ENCODE measurements around the gene ATP2C2. TPM values are rescaled to one million over a fixed set of nuclear protein-coding genes. Genes with fewer than 3 reads are reported as not detected.

Gene ATP2C2
- total and polyA plus RNA-seq, 2 experiments from 2014 or later, result 2.1 TPM

- H3K79me2 ChIP-seq (replicated peaks; ENCODE audit: insufficient read depth), result no peaks in the 10 kb centered on the region
- no peaks in the 10 kb centered on the region for H3K4me1 Mint-ChIP-seq
- H3K27me3 Mint-ChIP-seq (ENCODE audit: insufficient read depth, low read depth, poor library complexity), result peaks cover 4% of the 10 kb centered on the region
- DNase-seq (ENCODE audit: low spot score) (no peak), ATAC-seq (no peak)
- no peak overlapping the region for H3K27ac ChIP-seq (ENCODE audit: low read depth)
- no peaks in the 10 kb centered on the region for H4K20me1 ChIP-seq (replicated peaks; ENCODE audit: insufficient read depth)
- H3K9me2 ChIP-seq (ENCODE audit: insufficient read depth), result 0 out of 2 replicates have a peak, but pooled peaks cover 5% of the 10 kb centered on the region
- H3F3A ChIP-seq (replicated peaks; ENCODE audit: low read depth), result no peaks in the 10 kb centered on the region
- no peak overlapping the region for H2AFZ ChIP-seq
- TF ChIP-seq POLR2AphosphoS5 (IDR thresholded peaks at IDR 0.05; ENCODE audit: low read depth), result no peak
- TF ChIP-seq, protein P1, sequence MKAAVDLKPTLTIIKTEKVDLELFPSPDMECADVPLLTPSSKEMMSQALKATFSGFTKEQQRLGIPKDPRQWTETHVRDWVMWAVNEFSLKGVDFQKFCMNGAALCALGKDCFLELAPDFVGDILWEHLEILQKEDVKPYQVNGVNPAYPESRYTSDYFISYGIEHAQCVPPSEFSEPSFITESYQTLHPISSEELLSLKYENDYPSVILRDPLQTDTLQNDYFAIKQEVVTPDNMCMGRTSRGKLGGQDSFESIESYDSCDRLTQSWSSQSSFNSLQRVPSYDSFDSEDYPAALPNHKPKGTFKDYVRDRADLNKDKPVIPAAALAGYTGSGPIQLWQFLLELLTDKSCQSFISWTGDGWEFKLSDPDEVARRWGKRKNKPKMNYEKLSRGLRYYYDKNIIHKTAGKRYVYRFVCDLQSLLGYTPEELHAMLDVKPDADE (IDR thresholded peaks at IDR 0.05), result no peak
- TF ChIP-seq CREB1 (CRISPR knock-in tag; IDR thresholded peaks at IDR 0.05; ENCODE audit: low read depth), result no peak
- TF ChIP-seq REST (IDR thresholded peaks at IDR 0.05; ENCODE audit: unreplicated experiment), result no peak
- TF ChIP-seq STAT1 (IDR thresholded peaks at IDR 0.05; ENCODE audit: unreplicated experiment), result no peak
- no peak for TF ChIP-seq ZNF331 (CRISPR knock-in tag; IDR thresholded peaks at IDR 0.05; ENCODE audit: low read depth)
- no peak for TF ChIP-seq EZH2 (IDR thresholded peaks at IDR 0.05; ENCODE audit: low read depth, unreplicated experiment)
- no peak overlapping the region for H3K4me2 ChIP-seq
- peaks cover 14% of the 10 kb centered on the region for H3K36me3 ChIP-seq (ENCODE audit: insufficient read depth)
- H3K27ac Mint-ChIP-seq, result no peak overlapping the region
- H3K36me3 Mint-ChIP-seq (ENCODE audit: low read depth), result peaks cover 47% of the 10 kb centered on the region
- H3K4me1 ChIP-seq (ENCODE audit: insufficient read depth), result no peaks in the 10 kb centered on the region
- no peaks in the 10 kb centered on the region for H3K27me3 ChIP-seq (ENCODE audit: insufficient read depth)
- peaks cover 42% of the 10 kb centered on the region for H3K9me3 Mint-ChIP-seq
- no peak overlapping the region for H3K4me3 ChIP-seq
- H3K4me3 Mint-ChIP-seq, result no peak overlapping the region
Observed at GRCh38 chr16:84471316-84471715, 103.0 kb downstream of the ATP2C2 start.

- Mint-ChIP-seq H3K27ac (no peak overlapping the region), H3K27me3 (ENCODE audit: insufficient read depth, low read depth, poor library complexity) (peaks cover 4% of the 10 kb centered on the region), H3K4me3 (no peak overlapping the region), H3K4me1 (no peaks in the 10 kb centered on the region), H3K9me3 (peaks cover 36% of the 10 kb centered on the region), H3K36me3 (ENCODE audit: low read depth) (peaks cover 44% of the 10 kb centered on the region)
- Histone ChIP-seq H4K20me1 (replicated peaks; ENCODE audit: insufficient read depth) (no peaks in the 10 kb centered on the region), H3K9me2 (ENCODE audit: insufficient read depth) (0 out of 2 replicates have a peak, but pooled peaks cover 5% of the 10 kb centered on the region), H3K36me3 (ENCODE audit: insufficient read depth) (peaks cover 7% of the 10 kb centered on the region), H2AFZ (no peak overlapping the region), H3K79me2 (replicated peaks; ENCODE audit: insufficient read depth) (no peaks in the 10 kb centered on the region), H3K4me1 (ENCODE audit: insufficient read depth) (no peaks in the 10 kb centered on the region), H3F3A (replicated peaks; ENCODE audit: low read depth) (no peaks in the 10 kb centered on the region), H3K27ac (ENCODE audit: low read depth) (no peak overlapping the region), H3K4me2 (no peak overlapping the region), H3K4me3 (no peak overlapping the region), H3K27me3 (ENCODE audit: insufficient read depth) (no peaks in the 10 kb centered on the region)
- DNase-seq (ENCODE audit: low spot score) (no peak), ATAC-seq (no peak)
- TF ChIP-seq EZH2phosphoT487 (IDR thresholded peaks at IDR 0.05; ENCODE audit: unreplicated experiment) (no peak), POLR2AphosphoS5 (IDR thresholded peaks at IDR 0.05; ENCODE audit: low read depth) (no peak), JUNB (IDR thresholded peaks at IDR 0.05; ENCODE audit: unreplicated experiment) (no peak)
- TF ChIP-seq, protein P2, sequence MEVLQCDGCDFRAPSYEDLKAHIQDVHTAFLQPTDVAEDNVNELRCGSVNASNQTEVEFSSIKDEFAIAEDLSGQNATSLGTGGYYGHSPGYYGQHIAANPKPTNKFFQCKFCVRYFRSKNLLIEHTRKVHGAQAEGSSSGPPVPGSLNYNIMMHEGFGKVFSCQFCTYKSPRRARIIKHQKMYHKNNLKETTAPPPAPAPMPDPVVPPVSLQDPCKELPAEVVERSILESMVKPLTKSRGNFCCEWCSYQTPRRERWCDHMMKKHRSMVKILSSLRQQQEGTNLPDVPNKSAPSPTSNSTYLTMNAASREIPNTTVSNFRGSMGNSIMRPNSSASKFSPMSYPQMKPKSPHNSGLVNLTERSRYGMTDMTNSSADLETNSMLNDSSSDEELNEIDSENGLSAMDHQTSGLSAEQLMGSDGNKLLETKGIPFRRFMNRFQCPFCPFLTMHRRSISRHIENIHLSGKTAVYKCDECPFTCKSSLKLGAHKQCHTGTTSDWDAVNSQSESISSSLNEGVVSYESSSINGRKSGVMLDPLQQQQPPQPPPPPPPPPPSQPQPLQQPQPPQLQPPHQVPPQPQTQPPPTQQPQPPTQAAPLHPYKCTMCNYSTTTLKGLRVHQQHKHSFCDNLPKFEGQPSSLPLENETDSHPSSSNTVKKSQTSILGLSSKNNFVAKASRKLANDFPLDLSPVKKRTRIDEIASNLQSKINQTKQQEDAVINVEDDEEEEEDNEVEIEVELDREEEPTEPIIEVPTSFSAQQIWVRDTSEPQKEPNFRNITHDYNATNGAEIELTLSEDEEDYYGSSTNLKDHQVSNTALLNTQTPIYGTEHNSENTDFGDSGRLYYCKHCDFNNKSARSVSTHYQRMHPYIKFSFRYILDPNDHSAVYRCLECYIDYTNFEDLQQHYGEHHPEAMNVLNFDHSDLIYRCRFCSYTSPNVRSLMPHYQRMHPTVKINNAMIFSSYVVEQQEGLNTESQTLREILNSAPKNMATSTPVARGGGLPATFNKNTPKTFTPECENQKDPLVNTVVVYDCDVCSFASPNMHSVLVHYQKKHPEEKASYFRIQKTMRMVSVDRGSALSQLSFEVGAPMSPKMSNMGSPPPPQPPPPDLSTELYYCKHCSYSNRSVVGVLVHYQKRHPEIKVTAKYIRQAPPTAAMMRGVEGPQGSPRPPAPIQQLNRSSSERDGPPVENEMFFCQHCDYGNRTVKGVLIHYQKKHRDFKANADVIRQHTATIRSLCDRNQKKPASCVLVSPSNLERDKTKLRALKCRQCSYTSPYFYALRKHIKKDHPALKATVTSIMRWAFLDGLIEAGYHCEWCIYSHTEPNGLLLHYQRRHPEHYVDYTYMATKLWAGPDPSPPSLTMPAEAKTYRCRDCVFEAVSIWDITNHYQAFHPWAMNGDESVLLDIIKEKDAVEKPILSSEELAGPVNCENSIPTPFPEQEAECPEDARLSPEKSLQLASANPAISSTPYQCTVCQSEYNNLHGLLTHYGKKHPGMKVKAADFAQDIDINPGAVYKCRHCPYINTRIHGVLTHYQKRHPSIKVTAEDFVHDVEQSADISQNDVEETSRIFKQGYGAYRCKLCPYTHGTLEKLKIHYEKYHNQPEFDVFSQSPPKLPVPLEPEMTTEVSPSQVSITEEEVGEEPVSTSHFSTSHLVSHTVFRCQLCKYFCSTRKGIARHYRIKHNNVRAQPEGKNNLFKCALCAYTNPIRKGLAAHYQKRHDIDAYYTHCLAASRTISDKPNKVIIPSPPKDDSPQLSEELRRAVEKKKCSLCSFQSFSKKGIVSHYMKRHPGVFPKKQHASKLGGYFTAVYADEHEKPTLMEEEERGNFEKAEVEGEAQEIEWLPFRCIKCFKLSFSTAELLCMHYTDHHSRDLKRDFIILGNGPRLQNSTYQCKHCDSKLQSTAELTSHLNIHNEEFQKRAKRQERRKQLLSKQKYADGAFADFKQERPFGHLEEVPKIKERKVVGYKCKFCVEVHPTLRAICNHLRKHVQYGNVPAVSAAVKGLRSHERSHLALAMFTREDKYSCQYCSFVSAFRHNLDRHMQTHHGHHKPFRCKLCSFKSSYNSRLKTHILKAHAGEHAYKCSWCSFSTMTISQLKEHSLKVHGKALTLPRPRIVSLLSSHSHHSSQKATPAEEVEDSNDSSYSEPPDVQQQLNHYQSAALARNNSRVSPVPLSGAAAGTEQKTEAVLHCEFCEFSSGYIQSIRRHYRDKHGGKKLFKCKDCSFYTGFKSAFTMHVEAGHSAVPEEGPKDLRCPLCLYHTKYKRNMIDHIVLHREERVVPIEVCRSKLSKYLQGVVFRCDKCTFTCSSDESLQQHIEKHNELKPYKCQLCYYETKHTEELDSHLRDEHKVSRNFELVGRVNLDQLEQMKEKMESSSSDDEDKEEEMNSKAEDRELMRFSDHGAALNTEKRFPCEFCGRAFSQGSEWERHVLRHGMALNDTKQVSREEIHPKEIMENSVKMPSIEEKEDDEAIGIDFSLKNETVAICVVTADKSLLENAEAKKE (CRISPR knock-in tag; IDR thresholded peaks at IDR 0.05), result no peak
Observed at GRCh38 chr16:84471966-84472365, 103.6 kb downstream of the ATP2C2 start.
